H1 (cell line): ENCODE measurements around the gene CMIP. TPM values are rescaled to one million over a fixed set of nuclear protein-coding genes. Genes with fewer than 3 reads are reported as not detected.

ENCODE experiments used
- CTCF ChIA-PET: fragments of 300-600 bp; sonication (Branson Sonifier 250); formaldehyde crosslinking; loops from one replicate; lab custom pipeline; 2021; ENCODE audit not compliant: partially characterized antibody; lab: Charles Lee
- POLR2A ChIA-PET: fragments of 300-600 bp; sonication (Branson Sonifier 250); formaldehyde crosslinking; loops from one replicate; lab custom pipeline; 2021; ENCODE audit warnings: inconsistent platforms; ENCODE audit not compliant: partially characterized antibody; lab: Charles Lee
- DNase-seq, 2 experiments: peaks; one replicate each; pipeline versions ENCODE4 v3.0.0 to v3.0.0-alpha.2; 2010 to 2022; ENCODE audit warnings: low spot score in 2 of 2, low read depth in 1 of 2, mixed read lengths in 1 of 2
- FAIRE-seq: peaks from 2 replicates; lab custom pipeline; 2011; peaks lifted over from hg19 to GRCh38; lab: Jason Lieb, UNC
- H2AFZ ChIP-seq: 2 replicates; pipeline ENCODE4 v1.8.1; 2012; ENCODE audit warnings: low read length, inconsistent platforms
- H2AK5ac ChIP-seq: 2 replicates; pipeline ENCODE4 v1.6.1; 2013; ENCODE audit warnings: low read depth, low read length
- H2BK120ac ChIP-seq: replicated peaks from 2 replicates; pipeline ENCODE3; 2013; ENCODE audit warnings: low read depth, low read length, inconsistent platforms
- H2BK12ac ChIP-seq: 2 replicates; pipeline ENCODE4 v1.6.1; 2013; ENCODE audit warnings: low read depth, low read length
- H2BK15ac ChIP-seq: 2 replicates; pipeline ENCODE4 v1.6.1; 2013; ENCODE audit warnings: low read length
- H2BK20ac ChIP-seq: 2 replicates; pipeline ENCODE4 v1.6.1; 2013; ENCODE audit warnings: low read length
- H2BK5ac ChIP-seq: 2 replicates; pipeline ENCODE4 v1.6.1; 2013; ENCODE audit warnings: low read depth, low read length
- H3K14ac ChIP-seq: 2 replicates; pipeline ENCODE4 v1.6.1; 2013; ENCODE audit warnings: inconsistent platforms; ENCODE audit not compliant: insufficient read length
- H3K18ac ChIP-seq: 2 replicates; pipeline ENCODE4 v1.6.1; 2013; ENCODE audit warnings: low read length; ENCODE audit errors: extremely low read depth
- H3K23ac ChIP-seq: 2 replicates; pipeline ENCODE4 v1.6.1; 2013; ENCODE audit warnings: inconsistent platforms; ENCODE audit not compliant: insufficient read length
- H3K23me2 ChIP-seq: 2 replicates; pipeline ENCODE4 v1.6.1; 2013; ENCODE audit warnings: low read depth, low read length
- H3K27ac ChIP-seq: 2 replicates; pipeline ENCODE4 v1.6.1; 2011; ENCODE audit warnings: low read depth, low read length, inconsistent platforms
- H3K27me3 ChIP-seq, 4 experiments: replicated peaks in 1 of 4; 1 replicate in 1 of 4; 2 replicates in 3 of 4; pipeline versions ENCODE4 v1.6.1 to v1.8.1; 2011 to 2013; ENCODE audit warnings: low read length in 3 of 4, mild to moderate bottlenecking in 3 of 4, inconsistent platforms in 2 of 4, mixed read lengths in 2 of 4, moderate library complexity in 1 of 4; ENCODE audit not compliant: control insufficient read depth in 3 of 4, insufficient read depth in 3 of 4; ENCODE audit errors: extremely low read depth in 1 of 4
- H3K36me3 ChIP-seq, 4 experiments: 2 replicates each; pipeline versions ENCODE4 v1.6.1 to v1.8.1; 2011 to 2013; ENCODE audit warnings: mild to moderate bottlenecking in 4 of 4, low read length in 3 of 4, moderate library complexity in 2 of 4, control low read depth in 1 of 4, inconsistent platforms in 1 of 4; ENCODE audit not compliant: insufficient read depth in 4 of 4, control insufficient read depth in 2 of 4
- H3K4ac ChIP-seq: replicated peaks from 2 replicates; pipeline ENCODE3; 2013; ENCODE audit warnings: low read length, low read depth, mixed read lengths, inconsistent platforms; ENCODE audit not compliant: insufficient read length
- H3K4me1 ChIP-seq, 4 experiments: replicated peaks in 1 of 4; 1 replicate in 1 of 4; 2 replicates in 3 of 4; pipeline versions ENCODE4 v1.6.1 to v1.8.1; 2011 to 2013; ENCODE audit warnings: low read length in 3 of 4, inconsistent platforms in 2 of 4, mixed read lengths in 1 of 4; ENCODE audit not compliant: insufficient read depth in 4 of 4, control insufficient read depth in 3 of 4
- H3K4me2 ChIP-seq, 2 experiments: 2 replicates each; pipeline versions ENCODE4 v1.6.1 to v1.8.1; 2011 to 2013; ENCODE audit warnings: low read depth in 2 of 2, low read length in 2 of 2, control low read depth in 1 of 2, inconsistent platforms in 1 of 2, mild to moderate bottlenecking in 1 of 2; ENCODE audit not compliant: insufficient read depth in 1 of 2
- H3K4me3 ChIP-seq, 4 experiments: fragments of 200-600, 300-600 bp in 1 of 4; sonication (generic), shearing (Covaris generic), sonication (Bioruptor Twin) in 1 of 4; 2 replicates each; pipeline versions ENCODE4 v1.5.1 to v1.8.1; 2011 to 2016; ENCODE audit warnings: low read length in 4 of 4, low read depth in 3 of 4, control low read depth in 2 of 4, inconsistent platforms in 2 of 4, mild to moderate bottlenecking in 2 of 4, mixed read lengths in 1 of 4, moderate library complexity in 1 of 4; ENCODE audit not compliant: insufficient read depth in 2 of 4; ENCODE audit errors: extremely low read depth in 1 of 4
- H3K56ac ChIP-seq: replicated peaks from 2 replicates; pipeline ENCODE3; 2013; ENCODE audit warnings: low read depth, mild to moderate bottlenecking, mixed read lengths, low read length, inconsistent platforms; ENCODE audit not compliant: insufficient read length
- H3K79me1 ChIP-seq: 2 replicates; pipeline ENCODE4 v1.6.1; 2013; ENCODE audit warnings: low read depth, low read length, control low read depth
- H3K79me2 ChIP-seq, 2 experiments: 2 replicates each; pipeline versions ENCODE4 v1.6.1 to v1.8.1; 2012 to 2013; ENCODE audit warnings: low read length in 2 of 2, mild to moderate bottlenecking in 2 of 2, inconsistent platforms in 1 of 2; ENCODE audit not compliant: insufficient read depth in 2 of 2, control insufficient read depth in 1 of 2
- H3K9ac ChIP-seq, 4 experiments: replicated peaks in 1 of 4; 1 replicate in 1 of 4; 2 replicates in 3 of 4; pipeline versions ENCODE4 v1.6.1 to v1.8.1; 2011 to 2013; ENCODE audit warnings: low read depth in 3 of 4, low read length in 3 of 4, control low read depth in 2 of 4, mild to moderate bottlenecking in 2 of 4, moderate library complexity in 2 of 4, inconsistent platforms in 1 of 4; ENCODE audit errors: extremely low read depth in 1 of 4
- H3K9me3 ChIP-seq, 2 experiments: 2 replicates each; pipeline versions ENCODE4 v1.6.1 to v1.8.1; 2012 to 2013; ENCODE audit warnings: mild to moderate bottlenecking in 2 of 2, moderate library complexity in 2 of 2, control low read depth in 1 of 2, inconsistent platforms in 1 of 2, low read depth in 1 of 2, low read length in 1 of 2, mixed read lengths in 1 of 2; ENCODE audit not compliant: insufficient read depth in 2 of 2
- H4K20me1 ChIP-seq, 2 experiments: replicated peaks in 1 of 2; 2 replicates each; pipeline versions ENCODE3 to v1.8.1; 2011 to 2013; ENCODE audit warnings: inconsistent platforms in 2 of 2, low read length in 2 of 2, mild to moderate bottlenecking in 1 of 2; ENCODE audit not compliant: insufficient read depth in 2 of 2, control insufficient read depth in 1 of 2
- H4K5ac ChIP-seq: 2 replicates; pipeline ENCODE4 v1.6.1; 2013; ENCODE audit warnings: low read length, low read depth, mixed read lengths, inconsistent platforms; ENCODE audit not compliant: insufficient read length
- H4K8ac ChIP-seq: 2 replicates; pipeline ENCODE4 v1.8.0; 2013; ENCODE audit warnings: mild to moderate bottlenecking, moderate library complexity, low read length, inconsistent platforms; ENCODE audit not compliant: insufficient read depth; ENCODE audit errors: extremely low read depth
- H4K91ac ChIP-seq: replicated peaks from 2 replicates; pipeline ENCODE3; 2013; ENCODE audit warnings: low read length, mixed read lengths, inconsistent platforms; ENCODE audit not compliant: insufficient read length
- CTCF ChIP-seq, 3 experiments: IDR thresholded peaks; 1 replicate in 2 of 3; 2 replicates in 1 of 3; pipeline versions ENCODE4 v1.5.1 to v1.6.1; 2011; ENCODE audit warnings: low read length in 3 of 3, mild to moderate bottlenecking in 3 of 3, inconsistent platforms in 2 of 3, low read depth in 1 of 3, moderate library complexity in 1 of 3; ENCODE audit not compliant: insufficient read depth in 1 of 3; ENCODE audit errors: control extremely low read depth in 1 of 3
- RAD21 ChIP-seq, 2 experiments: IDR thresholded peaks in 1 of 2; conservative IDR thresholded peaks in 1 of 2; 2 replicates each; pipeline ENCODE4 v1.6.1; 2011; ENCODE audit warnings: low read depth in 2 of 2, low read length in 2 of 2, improper control_type of control experiment in 1 of 2, inconsistent platforms in 1 of 2, mild to moderate bottlenecking in 1 of 2, moderate library complexity in 1 of 2
- SUZ12 ChIP-seq: fragments of 200-600 bp; sonication (generic); IDR thresholded peaks from 2 replicates; pipeline ENCODE4 v1.6.1; 2012; ENCODE audit warnings: mild to moderate bottlenecking, inconsistent platforms, low read length, moderate library complexity, mixed read lengths
- TAF7 ChIP-seq: optimal IDR thresholded peaks from 2 replicates; pipeline ENCODE3; 2011; ENCODE audit warnings: low read depth, mild to moderate bottlenecking, inconsistent platforms, low read length, moderate library complexity, borderline replicate concordance
- WGBS, 2 experiments: shearing (Covaris generic) in 1 of 2; methylation state at CpG; one replicate each; pipeline versions ENCODE4 v1.1.6 to v1.1.7; 2013 to 2015; ENCODE audit warnings: low lambda C conversion rate in 2 of 2, mixed read lengths in 2 of 2, inconsistent platforms in 1 of 2, low coverage in 1 of 2, missing lambda C conversion rate in 1 of 2; ENCODE audit not compliant: insufficient replicate concordance in 2 of 2, insufficient coverage in 1 of 2, insufficient read length in 1 of 2; ENCODE audit errors: extremely low coverage in 1 of 2, missing lambda C conversion rate in 1 of 2; 5-methylcytosine and 5-hydroxymethylcytosine counted together
- polyA plus RNA-seq, 7 experiments: library from polyadenylated mRNA; depleted of rRNA in 3 of 7; stranded (reverse) in 5 of 7; unstranded in 2 of 7; fragments of >200 nt in 5 of 7; fragments of 200-250 nt in 2 of 7; gene quantifications; 1 replicate in 5 of 7; 2 replicates in 1 of 7; 4 replicates in 1 of 7; pipeline versions ENCODE4 v1.2.1 to v1.2.3, GENCODE V29; 2011 to 2013; ENCODE audit warnings: missing spikeins in 2 of 7, mixed read lengths in 2 of 7
- total RNA-seq: library from RNA; stranded (reverse); fragmentation: NEBNext Ultra II Directional; extraction: Animal tissue kit (Norgen Biotek cat#: 25700); gene quantifications from 2 replicates; pipeline ENCODE4 v1.2.1, GENCODE V29; 2021

The CMIP gene
- total and polyA plus RNA-seq, 2 of the 8 experiments (the other 6 are each of a cell fraction or from before 2014, with no cell fraction given): 7.9 to 53.2 TPM

- Histone ChIP-seq H4K20me1 (peaks cover 4 to 9% of the 10 kb centered on the region in 2 experiments), H3K27me3 (no peaks in the 10 kb centered on the region), H2BK20ac (no peak overlapping the region), H2AK5ac (no peak overlapping the region), H3K18ac (no peak overlapping the region), H2BK5ac (no peak overlapping the region), H3K9ac (no peak overlapping the region), H3K4ac (no peak overlapping the region), H3K79me2 (peaks cover 0 to 11% of the 10 kb centered on the region in 2 experiments; a peak in 2 of 4 replicates), H3K23me2 (peaks cover 11% of the 10 kb centered on the region; the same call in 1 of the 2 replicates), H4K8ac (no peak overlapping the region), H2BK12ac (no peak overlapping the region), H3K4me1 (peaks cover 0 to 3% (median 1%) of the 10 kb centered on the region in 4 experiments; a peak in 3 of 7 replicates), H4K5ac (no peak overlapping the region), H3K4me2 (no peak overlapping the region), H2BK120ac (no peak overlapping the region), H2BK15ac (no peak overlapping the region), H3K79me1 (peaks cover 11% of the 10 kb centered on the region; the same call in 1 of the 2 replicates), H3K14ac (no peak overlapping the region), H3K27ac (no peak overlapping the region), H3K4me3 (no peak overlapping the region), H4K91ac (no peak overlapping the region), H3K56ac (no peak overlapping the region), H3K36me3 (no peaks in the 10 kb centered on the region), H3K9me3 (no peaks in the 10 kb centered on the region), H3K23ac (no peak overlapping the region), H2AFZ (no peak overlapping the region)
- FAIRE-seq (no peak), DNase-seq (no peak)
- 81% methylated on average over 5 of the region's 5 CpGs; no CpG with 5 or more reads in 1 of the 2 experiments for WGBS, 2 experiments
- TF ChIP-seq TAF7: no peak
- TF ChIP-seq CTCF (IDR thresholded peaks at IDR 0.05; ENCODE audit: control extremely low read depth in 1 of 3, insufficient read depth in 1 of 3, low read depth in 1 of 3, low read length in 3 of 3): peak in 2 of 3 experiments; percentile 67 to 69; a peak in 3 of 4 replicates
- no peak for TF ChIP-seq SUZ12
- TF ChIP-seq RAD21 (IDR thresholded peaks at IDR 0.05 in 1 of 2, conservative IDR thresholded peaks at IDR 0.05 in 1 of 2; ENCODE audit: low read depth in 2 of 2, low read length in 2 of 2): peak; percentile 82 to 83
- ChIA-PET CTCF (interaction anchor here (0.6 to 11.1 kb wide), 25 partner anchors 8 to 219 kb away, joined by 3 to 134 read pairs (median 7); no protein-coding TSS in a partner anchor), POLR2A (interaction anchor here (0.8 to 3.3 kb wide), 2 partner anchors 7 to 10 kb away, joined by 3 to 14 read pairs; no protein-coding TSS in a partner anchor)
These were observed 178.9 kb downstream of the CMIP start for GRCh38 chr16:81623365-81624102.
